HG03139 (cell line): ENCODE data around the gene SPACA7.

Experiments
- ATAC-seq: cut with Tn5 transposase; IDR thresholded peaks from one replicate; pipeline ENCODE4 v1.9.1; 2021; ENCODE audit not compliant: unreplicated experiment

SPACA7 gene, protein sequence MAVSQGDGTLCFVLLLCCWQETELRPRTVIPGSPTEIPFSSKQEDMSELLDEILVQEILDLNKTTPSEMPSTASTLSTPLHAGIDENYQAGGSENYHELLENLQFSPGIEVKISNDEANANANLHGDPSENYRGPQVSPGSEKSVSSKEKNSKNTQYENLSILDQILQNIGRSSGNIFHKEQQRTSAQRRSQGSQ

DNA sequence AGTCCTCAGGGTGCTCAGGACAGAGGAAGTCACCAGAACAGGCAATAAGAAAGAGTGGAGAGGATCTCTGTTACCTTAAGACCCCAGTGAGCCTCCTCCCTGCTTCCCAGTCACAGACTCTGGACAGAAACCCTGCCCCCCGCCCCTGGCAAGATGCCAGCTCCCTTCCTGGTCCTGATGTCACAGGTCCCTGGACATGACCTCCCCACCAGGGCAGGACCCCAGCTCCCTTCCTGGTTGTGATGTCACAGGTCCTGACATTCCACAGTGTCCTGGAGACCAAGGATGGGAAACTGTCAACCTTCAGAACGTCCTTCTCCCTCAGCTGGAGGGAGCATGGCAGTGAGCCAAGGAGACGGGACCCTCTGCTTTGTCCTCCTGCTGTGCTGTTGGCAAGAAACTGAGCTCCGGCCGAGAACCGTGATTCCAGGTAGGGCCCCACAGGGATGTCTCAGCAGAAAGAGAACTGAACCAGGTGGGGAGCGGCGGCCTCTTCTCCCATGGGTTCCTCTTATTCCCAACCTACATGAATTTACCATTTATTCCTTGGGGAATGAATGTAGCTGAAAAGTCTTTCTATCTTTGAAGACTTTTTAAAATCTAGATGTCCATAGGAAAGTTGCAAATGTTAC, at the start of gene SPACA7:
SPACA7 (plus strand) TSS at position 306 of the 632 bp plus-strand sequence; CDS start at position 337, 31 bp downstream.
- no peak for ATAC-seq

DNA sequence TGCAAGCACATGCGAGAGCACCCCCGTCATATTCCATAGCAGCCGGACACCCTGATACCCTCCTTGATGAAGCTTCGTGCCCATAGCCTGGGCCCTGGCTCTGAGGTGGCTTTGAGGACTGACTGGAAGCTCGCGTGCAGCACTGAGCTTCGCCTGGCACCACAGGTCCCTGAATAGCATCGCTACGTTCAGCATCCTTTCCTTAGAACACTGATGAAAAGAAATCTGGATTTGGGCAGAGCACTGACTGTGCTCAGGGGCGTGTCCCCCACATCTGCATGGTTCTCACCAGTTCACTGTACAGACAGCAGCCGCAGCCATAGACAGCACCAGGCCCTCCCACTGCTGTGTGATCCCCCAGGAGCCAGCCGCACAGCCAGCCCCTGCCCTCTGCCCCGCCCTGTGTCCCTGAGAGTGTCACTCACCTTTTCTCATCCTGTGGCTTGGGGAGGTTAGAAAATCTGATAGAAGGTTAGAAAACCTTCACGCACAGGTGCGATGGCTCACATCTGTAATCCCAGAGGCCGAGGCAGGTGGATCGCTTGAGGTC, 49.3 kb upstream of the SPACA7 start:
- no peak for ATAC-seq

DNA sequence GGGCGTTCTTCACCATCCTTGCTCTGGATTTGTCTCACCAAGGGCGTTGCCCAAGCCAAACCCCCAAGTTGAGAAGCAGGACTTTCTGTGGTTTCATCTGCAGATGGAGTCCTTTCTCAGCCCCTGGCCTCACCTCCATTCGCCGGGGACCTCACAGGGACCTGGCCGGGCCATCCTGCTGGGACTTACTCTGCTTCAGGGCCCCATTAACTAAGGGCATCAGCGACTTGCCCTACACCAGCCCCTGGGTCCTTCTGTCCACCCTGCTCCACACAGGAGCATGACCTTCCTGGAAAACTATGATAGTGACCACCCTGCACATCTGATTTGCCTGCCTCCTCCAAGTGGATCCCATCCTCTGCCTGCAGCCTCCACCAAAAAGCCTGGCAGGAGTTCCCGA, 47.2 kb upstream of the SPACA7 start:
- no peak for ATAC-seq

DNA sequence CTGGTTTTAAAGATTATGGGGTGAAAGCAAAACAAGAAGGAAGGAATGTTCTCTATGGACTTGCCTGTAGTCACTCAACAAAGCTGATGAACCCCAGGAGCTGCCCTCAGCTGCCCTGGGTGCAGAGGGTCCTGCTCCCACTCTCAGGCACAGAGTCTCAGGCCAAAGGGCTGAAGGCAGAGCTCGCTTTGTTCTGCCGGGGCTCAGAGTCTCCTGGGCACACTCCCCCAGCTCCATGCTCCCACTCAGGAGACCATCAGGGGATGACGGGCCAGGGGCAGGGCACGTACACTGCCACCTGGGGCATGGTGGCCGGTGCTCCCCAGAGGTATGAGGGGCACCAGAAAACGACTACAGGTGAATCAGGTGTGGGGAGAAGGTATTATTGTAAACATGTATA, 46.8 kb upstream of the SPACA7 start:
- no peak for ATAC-seq

GRCh38 chr13:112330066-112330465, 46.1 kb upstream of the SPACA7 start:
- no peak for ATAC-seq

DNA sequence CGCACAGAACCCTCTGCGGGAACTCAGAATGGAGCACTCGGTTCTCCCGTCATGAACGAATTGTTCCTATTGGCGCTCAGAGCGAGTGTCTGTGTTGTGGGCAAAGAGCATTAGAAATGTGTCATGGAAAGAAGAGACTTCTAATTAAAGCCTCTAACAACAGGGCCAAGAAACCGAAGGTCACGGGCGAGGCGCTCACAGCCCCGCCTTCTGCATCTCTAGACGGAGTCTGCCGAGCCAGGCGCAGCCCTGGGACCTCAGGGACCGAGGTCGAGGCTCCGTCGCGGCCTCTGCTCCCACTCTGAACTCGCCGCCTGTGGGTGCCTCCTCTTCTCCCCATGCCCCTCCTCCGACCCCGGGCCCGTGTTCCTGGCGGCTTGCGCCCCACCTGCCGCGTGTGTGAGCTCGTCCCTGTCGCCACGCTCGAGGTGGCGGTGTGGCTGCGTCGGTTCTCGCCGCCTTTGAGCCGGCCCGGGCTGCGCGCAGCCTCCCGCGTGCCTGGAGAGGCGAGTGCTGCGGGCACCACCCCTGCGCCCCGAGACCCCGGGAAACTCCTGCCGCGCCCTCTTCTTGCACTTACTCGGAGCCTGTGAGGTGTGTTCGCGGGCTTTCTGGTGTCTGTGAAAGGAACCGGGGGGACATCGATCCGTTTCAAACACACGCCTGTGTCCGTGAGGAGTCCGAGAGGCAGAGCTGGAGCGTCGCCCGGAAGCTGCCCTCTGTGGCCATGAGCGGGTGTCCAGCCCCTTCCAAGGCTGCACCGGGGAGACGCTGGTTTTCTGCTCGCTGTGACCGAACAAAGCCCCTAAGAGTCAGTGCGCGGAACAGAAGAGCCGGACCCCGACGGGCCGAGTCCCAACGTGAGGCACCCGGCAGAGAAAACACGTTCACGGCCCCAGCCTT, 45.4 kb upstream of the SPACA7 start:
- ATAC-seq = no peak

DNA sequence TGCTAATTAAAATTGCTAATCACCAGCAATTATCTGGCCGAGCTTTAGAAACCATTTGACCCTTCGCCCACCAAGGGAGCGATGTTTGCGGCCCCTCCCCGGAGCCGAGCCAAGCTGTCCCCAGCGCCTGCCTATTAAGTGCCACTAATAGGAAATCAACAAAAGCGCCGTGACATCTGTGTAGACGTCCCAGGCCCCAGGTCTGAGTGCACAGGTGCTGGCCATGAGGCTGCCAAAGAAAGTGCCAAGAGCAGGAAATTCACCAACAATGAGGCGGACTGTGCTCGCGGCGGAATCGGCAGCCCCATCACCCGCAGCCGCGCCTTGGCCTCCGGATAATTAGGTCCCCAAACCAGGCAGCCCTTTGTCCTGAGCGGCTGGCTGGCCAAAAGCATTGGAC, 44.5 kb upstream of the SPACA7 start:
- ATAC-seq = no peak

DNA sequence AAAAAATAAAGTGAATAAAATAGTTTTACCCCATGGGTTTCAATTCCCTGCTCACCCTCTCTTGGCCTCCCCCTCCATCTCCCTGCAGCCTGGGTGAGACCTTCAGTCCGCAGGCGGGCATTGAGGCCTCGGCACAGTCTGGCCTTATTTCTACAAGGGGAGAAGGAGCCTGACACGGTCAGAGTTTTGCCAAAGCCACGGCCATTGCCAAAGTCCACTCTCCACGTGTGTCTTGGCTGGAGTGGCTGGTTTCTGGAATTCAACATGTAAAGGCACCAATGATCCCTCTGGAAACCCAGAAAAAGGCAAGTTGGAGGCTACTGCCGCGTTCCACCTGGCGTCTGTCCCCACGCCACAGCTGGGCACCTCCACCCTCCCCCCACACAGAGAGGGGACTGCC, 43.4 kb upstream of the SPACA7 start:
- ATAC-seq = no peak

DNA sequence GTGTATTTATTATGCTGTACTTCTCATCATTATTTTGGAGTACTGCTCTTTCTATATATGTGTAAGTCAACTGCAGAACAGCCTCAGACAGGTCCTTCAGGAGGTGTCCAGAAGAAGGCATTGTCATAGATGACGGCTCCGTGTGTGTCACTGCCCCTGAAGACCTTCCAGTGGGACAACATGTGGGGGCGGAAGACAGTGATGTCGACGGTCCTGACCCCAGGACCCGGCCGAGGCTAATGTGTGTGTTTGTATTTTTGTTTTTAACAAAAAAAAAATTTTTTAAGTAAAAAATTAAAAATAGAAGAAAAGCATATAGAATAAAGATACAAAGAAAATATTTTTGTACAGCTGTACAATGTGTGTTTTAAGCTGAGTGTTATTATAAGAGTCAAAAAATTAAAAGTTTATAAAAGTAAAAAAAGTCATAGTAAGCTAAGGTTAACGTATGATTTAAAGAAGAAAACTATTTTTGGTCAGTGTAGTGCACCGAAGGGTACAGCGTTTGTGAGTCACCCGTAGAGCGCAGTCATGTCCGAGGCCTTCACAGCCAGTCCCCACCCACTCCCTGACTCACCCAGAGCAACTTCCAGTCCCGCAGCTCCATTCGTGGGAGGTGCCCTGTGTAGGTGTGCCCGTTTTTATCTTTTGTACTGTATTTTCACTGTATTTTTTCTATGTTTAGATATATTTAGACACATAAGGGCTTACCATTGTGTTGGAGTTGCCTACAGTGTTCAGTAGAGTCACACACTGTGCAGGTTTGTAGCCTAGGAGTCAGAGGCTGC, 42.2 kb upstream of the SPACA7 start:
- ATAC-seq = no peak

GRCh38 chr13:112335135-112335534, 41.0 kb upstream of the SPACA7 start:
- ATAC-seq = no peak

DNA sequence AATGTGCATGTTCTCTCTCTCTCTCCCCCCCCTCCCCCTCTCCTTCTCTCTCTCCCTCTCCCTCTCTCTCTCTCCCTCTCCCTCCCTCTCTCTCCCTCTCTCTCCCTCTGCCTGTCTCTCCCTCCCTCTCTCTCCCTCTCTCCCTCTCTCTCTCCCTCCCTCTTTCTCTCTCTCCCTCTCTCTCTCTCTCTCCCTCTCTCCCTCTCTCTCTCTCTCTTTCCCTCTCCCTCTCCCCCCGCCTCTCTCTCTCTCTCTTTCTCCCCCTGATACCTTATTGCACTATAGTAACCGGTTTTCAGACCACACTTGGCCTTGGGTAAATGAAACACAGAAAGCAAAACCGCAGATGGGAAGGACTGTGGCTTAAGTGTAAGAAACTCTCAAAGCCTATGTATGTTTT, 34.7 kb upstream of the SPACA7 start:
- ATAC-seq = no peak

DNA sequence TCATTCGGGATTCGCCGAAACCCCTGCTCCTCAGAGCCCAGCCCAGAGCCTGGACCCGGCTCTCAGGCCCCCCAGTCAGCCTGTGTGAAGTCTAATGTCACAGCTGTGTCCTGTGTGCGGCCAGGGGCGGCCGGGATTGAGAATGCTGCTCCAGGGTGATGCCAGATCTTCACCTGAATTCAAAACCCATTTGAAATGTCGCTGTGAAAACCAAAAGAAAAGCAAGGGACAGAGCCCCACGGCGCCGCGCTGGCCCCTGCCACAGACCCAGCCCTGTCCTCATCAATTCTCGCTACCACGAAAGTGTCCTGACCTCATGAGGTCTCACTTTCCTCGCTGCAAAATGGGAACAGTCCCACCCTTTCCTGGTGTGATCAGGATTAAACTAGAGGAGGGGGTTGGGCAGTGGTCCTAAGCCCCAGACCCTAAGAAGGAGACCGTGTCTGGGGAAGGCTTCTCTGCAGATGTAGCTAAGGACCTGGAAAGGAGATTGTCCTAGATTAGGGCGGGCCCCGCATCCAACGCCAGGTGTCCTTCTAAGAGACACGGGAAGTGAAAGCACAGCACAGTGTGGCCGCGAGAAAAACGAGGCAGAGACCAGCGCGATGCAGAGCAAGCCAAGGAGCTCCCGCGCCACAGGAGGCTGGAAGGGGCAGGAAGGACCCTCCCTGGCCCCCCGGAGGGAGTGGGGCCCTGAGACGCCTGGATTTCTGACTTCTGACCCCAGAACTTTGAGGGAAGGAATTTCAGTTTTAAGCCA, 34.0 kb upstream of the SPACA7 start:
- no peak for ATAC-seq

GRCh38 chr13:112342841-112343361, 33.3 kb upstream of the SPACA7 start:
- ATAC-seq = no peak

DNA sequence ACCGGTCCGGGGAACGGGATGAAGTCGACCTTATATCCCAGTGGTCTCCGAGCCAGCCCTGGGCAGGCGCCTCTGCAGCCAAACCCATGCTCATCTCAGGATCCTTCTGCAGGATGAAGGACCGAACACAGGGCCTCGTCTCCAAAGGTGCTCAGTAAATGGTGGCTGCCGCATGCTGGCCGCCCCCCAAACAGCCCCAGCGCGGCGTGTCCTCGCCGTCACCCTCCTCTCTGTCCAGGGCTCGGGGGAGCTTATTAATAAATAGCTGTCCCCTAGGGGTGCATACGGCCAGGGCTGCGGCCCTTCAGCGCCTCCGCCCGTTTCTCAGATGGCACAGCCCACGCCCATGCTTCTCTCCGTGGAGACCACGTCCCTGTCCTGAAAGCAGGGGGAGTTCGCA, 32.6 kb upstream of the SPACA7 start:
- no peak for ATAC-seq

GRCh38 chr13:112345826-112346172, 30.4 kb upstream of the SPACA7 start:
- ATAC-seq = no peak

GRCh38 chr13:112346173-112346898, 29.8 kb upstream of the SPACA7 start:
- ATAC-seq = no peak

- ATAC-seq = no peak
Observed at GRCh38 chr13:112346899-112347229, 29.3 kb upstream of the SPACA7 start.

- ATAC-seq = no peak
Observed at GRCh38 chr13:112347986-112348385, 28.2 kb upstream of the SPACA7 start.

DNA sequence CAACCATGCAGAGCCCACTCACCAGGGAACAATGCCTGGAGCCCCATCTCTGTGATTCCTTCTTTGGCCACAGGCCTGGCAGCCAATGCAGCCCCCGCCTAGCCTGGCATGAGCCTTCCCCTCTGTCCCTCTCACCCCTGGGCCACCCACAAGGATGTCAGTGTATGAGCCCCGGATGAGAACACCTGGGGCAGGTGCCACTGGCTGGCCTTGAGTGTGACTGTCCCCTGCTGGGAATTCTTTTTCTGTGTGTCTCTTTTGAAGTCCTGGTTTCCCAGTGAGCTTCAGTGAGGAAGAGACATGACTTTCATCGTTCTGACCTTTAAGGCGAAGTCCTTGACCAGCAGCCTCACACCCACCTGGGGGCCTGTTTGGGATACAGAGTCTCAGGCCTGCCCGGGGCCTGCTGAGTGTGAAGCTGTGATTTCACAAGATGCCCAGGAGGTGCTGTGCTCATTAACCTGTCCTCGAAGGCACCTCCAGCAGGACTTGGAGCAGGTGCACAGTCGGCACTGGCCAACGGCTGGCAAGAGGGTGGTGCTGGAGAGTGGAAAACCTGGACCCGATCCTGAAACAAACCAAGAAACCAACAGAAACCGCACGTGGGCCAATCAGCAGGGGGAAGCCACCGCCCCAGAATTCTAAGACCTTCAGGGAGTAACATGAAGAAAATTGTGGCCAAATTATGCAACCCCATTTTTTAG, 27.4 kb upstream of the SPACA7 start:
- ATAC-seq = no peak
